Right hindlimb (tissue), 1 donor: ENCODE measurements around the gene DIS3L2.
"Not testable (repeated sequence)": the region's sequence is repeated elsewhere in the genome, so short reads cannot be mapped to it uniquely, and the experiment has no call there.

ENCODE experiments used
- DNase-seq: peaks from one replicate; pipeline ENCODE4 v3.0.0-alpha.2; 2018

DIS3L2 gene

GRCh38 chr2:232073699-232074098 is 112.2 kb downstream of the DIS3L2 start:
- no peak for DNase-seq

DNA sequence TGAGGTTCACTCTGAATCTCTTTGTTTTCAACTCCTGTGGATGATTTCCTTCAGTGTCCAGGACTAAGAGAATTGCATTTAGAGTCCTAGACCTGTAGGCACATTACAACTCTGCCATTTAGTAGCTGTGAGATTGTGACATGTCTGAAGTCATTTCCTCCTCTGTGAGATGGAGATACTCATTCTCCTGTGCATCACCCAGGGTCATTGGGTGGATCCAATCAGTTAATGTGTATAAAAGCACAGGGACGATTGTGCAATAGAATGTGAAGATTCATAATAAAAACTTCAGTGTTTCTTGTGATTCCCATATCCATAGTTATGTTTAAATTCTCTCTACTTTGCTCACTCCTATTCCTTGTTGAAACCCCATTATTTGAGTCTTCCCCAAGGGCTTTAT is 113.6 kb downstream of the DIS3L2 start:
- no peak for DNase-seq

DNA sequence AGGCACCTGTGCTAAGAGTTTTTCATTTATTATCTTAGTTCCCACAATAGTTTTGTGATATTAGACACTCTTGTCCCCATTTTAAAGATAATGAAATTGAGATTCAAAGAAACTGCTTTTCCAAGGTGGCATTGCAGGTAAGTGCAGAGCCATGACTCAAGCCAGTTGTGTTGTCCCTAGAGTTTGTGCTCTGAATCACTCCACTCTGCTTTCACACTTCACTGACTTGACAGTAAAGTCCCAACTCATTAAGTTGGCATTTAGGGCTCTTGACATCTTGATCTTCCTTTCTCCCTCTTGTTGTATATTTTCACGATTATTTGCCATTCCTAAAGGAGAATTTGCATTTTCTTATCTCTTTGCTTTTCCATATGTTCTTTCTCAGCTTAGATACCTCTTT is 114.3 kb downstream of the DIS3L2 start:
- no peak for DNase-seq

GRCh38 chr2:232076272-232076671 is 114.8 kb downstream of the DIS3L2 start:
- DNase-seq: no peak

DNA sequence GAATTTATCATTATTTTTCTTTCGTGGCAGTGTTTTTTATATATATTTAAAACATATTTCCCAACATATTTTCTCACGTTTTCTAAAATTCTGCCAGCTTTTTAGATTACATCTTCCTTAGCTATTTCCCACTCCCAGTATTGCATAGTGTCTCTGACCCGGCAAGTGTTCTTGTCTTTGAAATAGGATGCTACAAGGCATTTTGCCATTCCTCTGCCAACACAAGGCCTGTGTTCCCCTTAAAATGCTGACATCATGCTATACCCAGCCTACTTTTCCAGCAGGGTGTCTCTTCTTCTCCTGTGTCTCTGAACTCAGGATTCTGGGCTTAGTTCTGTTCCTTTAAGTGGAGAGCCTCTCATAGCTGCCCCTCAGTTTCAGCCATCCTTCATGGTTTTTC is 115.2 kb downstream of the DIS3L2 start:
- no peak for DNase-seq

DNA sequence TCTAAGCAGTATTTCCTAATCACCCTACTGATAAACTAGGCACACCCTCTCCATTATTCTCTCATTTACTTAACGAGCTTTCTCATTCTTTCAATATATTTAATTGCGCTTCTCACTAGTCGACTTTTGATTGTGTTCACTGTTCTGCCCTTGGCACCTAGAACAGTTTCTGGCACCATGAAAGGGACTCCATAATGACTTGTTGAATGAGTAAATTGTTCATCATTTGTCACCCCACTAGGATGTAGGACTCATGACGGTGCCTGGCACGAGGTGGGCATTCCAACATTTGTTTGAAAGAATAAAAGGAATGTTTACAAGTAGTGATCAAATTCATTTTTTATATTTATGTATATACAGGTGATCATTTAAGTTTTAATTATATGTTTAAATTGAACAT is 123.7 kb downstream of the DIS3L2 start:
- no peak for DNase-seq

DNA sequence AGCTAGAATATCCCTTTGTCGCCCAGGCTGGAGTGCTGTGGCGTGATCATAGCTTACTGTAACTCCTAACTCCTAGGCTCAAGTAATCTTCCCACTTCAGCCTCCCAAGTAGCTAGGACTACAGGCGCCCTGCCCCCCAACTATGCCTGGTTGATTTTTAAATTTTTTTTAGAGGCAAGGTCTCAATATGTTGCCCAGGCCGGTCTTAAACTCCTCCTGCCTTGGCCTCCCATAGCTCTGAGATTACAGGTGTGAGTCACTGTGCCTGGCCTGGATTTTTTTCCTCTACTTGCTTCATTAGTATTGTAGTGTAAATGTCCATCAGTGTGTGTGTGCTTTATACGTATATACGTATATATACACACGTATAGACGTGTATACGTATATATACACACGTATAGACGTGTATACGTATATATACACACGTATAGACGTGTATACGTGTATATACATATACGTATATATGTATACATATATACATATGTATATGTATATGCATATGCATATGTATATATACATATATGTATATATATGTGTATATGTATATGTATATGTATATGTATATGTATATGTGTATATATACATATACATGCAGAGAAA is 124.4 kb downstream of the DIS3L2 start:
- DNase-seq: no peak

GRCh38 chr2:232088771-232089170 is 127.3 kb downstream of the DIS3L2 start:
- DNase-seq: no peak

DNA sequence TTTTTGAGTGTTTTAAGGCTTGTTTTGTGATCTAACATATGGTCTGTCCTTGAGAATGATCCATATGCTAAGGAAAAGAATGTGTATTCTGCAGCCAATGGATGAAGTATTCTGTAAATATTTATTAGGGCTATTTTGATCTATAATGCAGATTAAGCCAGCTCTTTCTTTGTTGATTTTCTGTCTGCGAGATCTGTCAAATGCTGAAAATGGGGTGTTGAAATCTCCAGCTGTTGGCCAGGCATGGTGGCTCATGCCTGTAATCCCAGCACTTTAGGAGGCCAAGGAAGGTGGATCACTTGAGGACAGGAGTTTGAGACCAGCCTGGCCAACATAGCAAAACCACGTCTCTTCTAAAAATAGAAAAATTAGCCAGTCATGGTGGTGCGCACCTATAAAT is 132.7 kb downstream of the DIS3L2 start:
- no peak for DNase-seq

DNA sequence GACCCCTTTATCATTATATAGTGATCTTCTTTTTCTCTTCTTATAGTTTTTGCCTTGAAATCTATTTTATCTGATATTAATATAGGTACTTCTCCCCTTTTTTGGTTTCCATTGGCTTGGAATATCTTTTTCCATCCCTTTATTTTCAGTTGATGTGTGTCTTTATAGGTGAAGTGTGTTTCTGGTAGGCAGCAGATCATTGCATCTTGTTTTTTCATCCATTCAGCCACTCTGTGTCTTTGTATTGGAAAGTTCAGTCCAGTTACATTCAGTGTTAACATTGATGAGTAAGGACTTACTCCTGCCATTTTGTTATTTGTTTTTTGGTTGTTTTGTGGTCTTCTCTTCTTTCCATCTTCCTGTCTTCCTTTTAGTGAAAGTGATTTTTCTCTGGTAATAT is 133.4 kb downstream of the DIS3L2 start:
- DNase-seq: no peak

DNA sequence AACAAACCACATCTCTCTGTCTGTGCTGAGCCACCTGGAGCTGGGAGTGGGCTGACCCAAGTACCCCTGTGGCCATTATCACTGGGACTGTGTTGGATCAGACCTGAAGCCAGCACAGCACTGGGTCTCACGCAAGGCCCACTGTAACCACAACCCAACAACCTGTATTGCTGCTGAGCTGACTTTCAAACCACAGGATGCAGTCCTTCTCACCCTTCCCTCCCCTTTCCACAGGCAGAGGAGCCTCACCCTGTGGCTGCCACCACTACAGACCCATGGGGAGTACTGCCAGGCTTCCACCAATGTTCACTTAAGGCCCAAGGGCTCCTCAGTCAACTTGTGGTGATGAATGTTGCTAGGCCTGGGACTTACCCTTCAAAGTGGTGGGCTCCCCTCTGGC is 135.7 kb downstream of the DIS3L2 start:
- no peak for DNase-seq

GRCh38 chr2:232097758-232098157 is 136.2 kb downstream of the DIS3L2 start:
- no peak for DNase-seq

GRCh38 chr2:232102380-232102779 is 140.9 kb downstream of the DIS3L2 start:
- no peak for DNase-seq

DNA sequence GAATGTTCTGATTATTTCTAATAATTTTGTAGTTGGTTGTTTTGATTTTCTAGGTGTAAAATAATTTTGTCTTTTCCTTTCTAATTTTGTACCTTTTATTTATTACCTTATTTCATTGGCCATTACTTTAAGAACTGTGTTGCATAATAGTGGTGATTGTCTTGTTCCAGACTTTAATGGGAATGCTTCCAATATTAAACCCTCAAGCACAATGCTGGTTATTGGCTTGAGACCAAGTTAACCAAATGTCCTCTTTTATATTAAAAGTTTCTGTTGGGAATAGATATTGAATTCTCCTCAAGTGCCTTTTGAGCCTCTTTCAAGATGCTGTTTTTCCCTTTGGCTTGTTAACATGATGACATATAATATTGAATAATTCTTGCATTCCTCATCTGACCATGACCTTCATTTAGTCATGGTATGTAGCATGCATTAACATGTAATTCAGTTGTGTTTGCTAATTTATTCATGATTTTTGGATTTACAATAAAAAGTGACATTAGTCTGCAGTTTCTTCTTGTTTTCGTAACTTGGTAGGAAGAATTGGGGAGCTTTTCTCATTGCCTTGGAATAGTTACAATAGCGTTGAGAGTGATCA is 141.7 kb downstream of the DIS3L2 start:
- no peak for DNase-seq

GRCh38 chr2:232104076-232104646 is 142.6 kb downstream of the DIS3L2 start:
- DNase-seq: no peak

DNA sequence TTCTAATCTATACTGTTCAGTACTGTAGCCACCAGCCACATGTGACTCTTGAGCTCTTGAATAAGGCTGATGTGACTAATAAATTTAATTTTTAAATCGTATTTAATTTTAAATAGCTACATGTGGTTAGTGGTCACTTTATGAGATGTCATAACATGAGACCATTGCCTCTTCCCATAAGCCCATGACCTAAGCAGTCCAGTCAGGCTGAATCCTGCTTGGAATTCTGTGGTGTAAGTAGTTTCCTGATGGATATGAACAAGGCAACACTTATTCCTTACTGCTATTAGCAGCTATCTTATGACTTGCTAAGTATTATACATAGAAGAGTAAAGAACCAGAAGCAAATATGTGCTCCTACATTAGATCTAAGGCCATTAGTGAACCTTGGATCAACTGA is 150.0 kb downstream of the DIS3L2 start:
- DNase-seq: no peak

GRCh38 chr2:232113821-232114220 is 152.3 kb downstream of the DIS3L2 start:
- DNase-seq: no peak

DNA sequence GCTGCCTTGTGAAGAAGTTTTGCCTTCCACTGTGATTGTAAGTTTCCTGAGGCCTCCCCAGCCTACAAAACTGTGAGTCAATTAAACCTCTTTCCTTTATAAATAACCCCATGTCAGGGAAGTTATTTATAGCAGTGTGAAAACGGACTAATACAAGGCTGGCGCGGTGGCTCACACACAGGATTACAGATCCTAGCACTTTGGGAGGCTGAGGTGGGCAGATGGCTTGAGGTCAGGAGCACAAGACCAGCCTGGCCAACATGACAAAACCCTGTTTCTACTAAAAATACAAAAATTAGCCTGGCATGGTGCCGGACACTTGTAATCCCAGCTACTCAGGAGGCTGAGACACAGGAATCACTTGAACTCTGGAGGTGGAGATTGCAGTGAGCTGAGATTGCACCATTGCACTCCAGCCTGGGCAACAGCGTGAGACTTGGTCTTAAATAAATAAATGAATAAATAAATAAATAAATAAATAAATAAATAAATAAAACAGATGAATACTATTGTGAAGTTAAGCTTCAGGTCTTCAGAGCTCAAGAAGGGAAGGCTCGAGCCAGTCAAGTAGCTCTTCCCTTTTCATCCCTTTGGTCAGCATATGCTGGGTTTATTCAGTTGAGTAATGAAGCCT is 154.3 kb downstream of the DIS3L2 start:
- DNase-seq: not testable (repeated sequence)

GRCh38 chr2:232116852-232117251 is 155.3 kb downstream of the DIS3L2 start:
- no peak for DNase-seq

- DNase-seq: no peak
These were observed 155.9 kb downstream of the DIS3L2 start for GRCh38 chr2:232117413-232117812.

GRCh38 chr2:232120911-232121310 is 159.4 kb downstream of the DIS3L2 start:
- no peak for DNase-seq

DNA sequence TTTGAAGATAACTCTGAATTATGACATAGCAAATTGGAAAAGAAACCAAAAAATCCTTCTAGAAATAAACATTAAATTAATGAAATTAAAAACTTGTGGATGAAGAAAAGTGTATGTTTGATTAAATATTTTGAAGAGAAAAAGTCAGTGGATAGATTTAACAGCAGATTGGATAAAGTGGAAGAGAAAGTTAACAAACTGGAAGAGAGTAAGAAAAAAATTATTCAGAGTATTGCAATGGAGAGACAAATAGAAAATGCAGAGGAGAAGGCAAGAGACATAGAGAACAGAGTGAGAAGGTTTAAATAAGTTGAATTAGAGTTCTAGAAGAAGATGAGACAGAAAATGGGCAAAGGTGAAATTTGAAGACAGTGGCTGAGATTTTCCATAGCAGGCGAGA is 162.8 kb downstream of the DIS3L2 start:
- no peak for DNase-seq

GRCh38 chr2:232126301-232127099 is 165.0 kb downstream of the DIS3L2 start:
- no peak for DNase-seq

DNA sequence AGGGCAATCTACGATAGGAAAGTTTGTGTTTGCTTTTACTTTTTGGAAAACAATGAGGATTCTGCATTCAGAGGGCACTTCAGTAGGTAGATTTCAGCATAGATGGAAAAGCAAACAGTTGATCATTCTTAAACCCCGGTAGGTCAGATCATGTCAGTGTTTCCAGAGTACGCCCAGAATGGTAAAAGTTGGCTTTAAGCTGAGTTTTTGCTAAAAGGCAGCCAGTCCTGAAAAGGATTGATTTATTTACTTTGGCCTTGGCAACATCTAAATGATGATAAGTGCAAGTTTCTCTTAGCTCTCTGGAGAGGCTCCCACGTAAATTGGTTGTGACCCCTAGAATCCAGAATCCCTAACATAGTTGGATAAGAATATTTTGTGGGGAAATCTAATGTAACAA is 168.0 kb downstream of the DIS3L2 start:
- no peak for DNase-seq
